CD1c-positive myeloid dendritic cell (primary cell): ENCODE data around the gene SHKBP1.
"Not testable (repeated sequence)": the region's sequence is repeated elsewhere in the genome, so short reads cannot be mapped to it uniquely, and the experiment has no call there.

Experiments
- DNase-seq: peaks from one replicate; pipeline ENCODE4 v3.0.0-alpha.2; 2016; ENCODE audit errors: extremely low spot score

Gene SHKBP1

GRCh38 chr19:40555978-40556689, 20.5 kb upstream of the SHKBP1 start:
- no peak for DNase-seq

- no peak for DNase-seq
Observed at GRCh38 chr19:40556953-40557530, 19.6 kb upstream of the SHKBP1 start.

- DNase-seq, result no peak
Observed at GRCh38 chr19:40559394-40559793, 17.3 kb upstream of the SHKBP1 start.

- DNase-seq, result no peak
Observed at GRCh38 chr19:40560092-40560507, 16.6 kb upstream of the SHKBP1 start.

GRCh38 chr19:40561947-40562346, 14.7 kb upstream of the SHKBP1 start:
- DNase-seq, result no peak

- not testable (repeated sequence) for DNase-seq
Observed at GRCh38 chr19:40564535-40564934, 12.1 kb upstream of the SHKBP1 start.

GRCh38 chr19:40565355-40565754, 11.3 kb upstream of the SHKBP1 start:
- no peak for DNase-seq

- no peak for DNase-seq
Observed at GRCh38 chr19:40565910-40566495, 10.7 kb upstream of the SHKBP1 start.

- DNase-seq, result peak; percentile 65
Observed at GRCh38 chr19:40567040-40567749, 9.5 kb upstream of the SHKBP1 start.

- peak; percentile 17 for DNase-seq
Observed at GRCh38 chr19:40567750-40568494, 8.8 kb upstream of the SHKBP1 start.

- peak; percentile 99 for DNase-seq
Observed at GRCh38 chr19:40570313-40571004, 6.2 kb upstream of the SHKBP1 start.

GRCh38 chr19:40571005-40571318, 5.7 kb upstream of the SHKBP1 start:
- DNase-seq, result no peak

- DNase-seq, result no peak
Observed at GRCh38 chr19:40571831-40572495, 4.7 kb upstream of the SHKBP1 start.

- DNase-seq, result no peak
Observed at GRCh38 chr19:40575326-40575725, 1.3 kb upstream of the SHKBP1 start.

GRCh38 chr19:40576151-40576584, 505 bp upstream of the SHKBP1 start:
- DNase-seq, result no peak

GRCh38 chr19:40578442-40578908, 1.8 kb downstream of the SHKBP1 start:
- peak; percentile 88 for DNase-seq

GRCh38 chr19:40580619-40581018, 3.9 kb downstream of the SHKBP1 start:
- no peak for DNase-seq

GRCh38 chr19:40581531-40581930, 4.9 kb downstream of the SHKBP1 start:
- no peak for DNase-seq

- no peak for DNase-seq
Observed at GRCh38 chr19:40582467-40582866, 5.8 kb downstream of the SHKBP1 start.

GRCh38 chr19:40583283-40583682, 6.6 kb downstream of the SHKBP1 start:
- DNase-seq, result no peak

- no peak for DNase-seq
Observed at GRCh38 chr19:40584007-40584406, 7.3 kb downstream of the SHKBP1 start.
